ENCODE measurements around the gene CNNM1. TPM values are rescaled to one million over a fixed set of nuclear protein-coding genes. Genes with fewer than 3 reads are reported as not detected.

The CNNM1 gene
- total and polyA plus RNA-seq, 2 donors from 2014 or later, result 0.49 to 0.85 TPM

GRCh38 chr10:99432881-99433280, 103.7 kb downstream of the CNNM1 start:
- no peak overlapping the region for H3K27ac ChIP-seq (ENCODE audit: low read depth in 2 of 2, low read length in 2 of 2)
- no peak for FAIRE-seq
- intact Hi-C loops (cut with DNase I), result no loop called here

GRCh38 chr10:99433378-99434020, 104.3 kb downstream of the CNNM1 start:
- FAIRE-seq (no peak), DNase-seq (no peak)
- no peak overlapping the region for H3K27ac ChIP-seq (ENCODE audit: low read depth in 2 of 2, low read length in 2 of 2)
- intact Hi-C loops (cut with DNase I), result no loop called here
- H3K27me3 ChIP-seq (ENCODE audit: control insufficient read depth, insufficient read depth, low read length), result no peaks in the 10 kb centered on the region
- TF ChIP-seq CTCF (IDR thresholded peaks at IDR 0.05; ENCODE audit: borderline replicate concordance, extremely low read depth, insufficient read depth), result peak; percentile 8
- no peak overlapping the region for H3K4me3 ChIP-seq (ENCODE audit: low read length in 3 of 3)
- H3K36me3 ChIP-seq (ENCODE audit: control insufficient read depth in 2 of 3, insufficient read depth in 3 of 3, low read length in 3 of 3), result peaks cover 0 to 4% (median 0%) of the 10 kb centered on the region in 3 donors
- H3K9ac ChIP-seq (ENCODE audit: low read length in 3 of 3), result no peak overlapping the region
- H3K9me3 ChIP-seq (ENCODE audit: control insufficient read depth in 2 of 3, insufficient read depth in 1 of 3, low read length in 3 of 3), result no peaks in the 10 kb centered on the region
- peaks cover 0 to 8% (median 8%) of the 10 kb centered on the region in 3 donors for H3K4me1 ChIP-seq (ENCODE audit: control insufficient read depth in 2 of 3, insufficient read depth in 2 of 3, low read depth in 1 of 3, low read length in 3 of 3)

More at GRCh38 chr10:99432881-99433280, 103.7 kb downstream of the CNNM1 start:
- H3K4me1 ChIP-seq (ENCODE audit: control insufficient read depth in 2 of 3, insufficient read depth in 2 of 3, low read depth in 1 of 3, low read length in 3 of 3), result peaks cover 0 to 8% (median 8%) of the 10 kb centered on the region in 3 donors
- no peak overlapping the region for H3K9ac ChIP-seq (ENCODE audit: low read length in 3 of 3)
- H3K27me3 ChIP-seq (ENCODE audit: control insufficient read depth, insufficient read depth, low read length), result no peaks in the 10 kb centered on the region
- peaks cover 0 to 4% (median 0%) of the 10 kb centered on the region in 3 donors for H3K36me3 ChIP-seq (ENCODE audit: control insufficient read depth in 2 of 3, insufficient read depth in 3 of 3, low read length in 3 of 3)
- no peak for DNase-seq
- no peak for TF ChIP-seq CTCF (IDR thresholded peaks at IDR 0.05; ENCODE audit: borderline replicate concordance, extremely low read depth, insufficient read depth)
- no peaks in the 10 kb centered on the region for H3K9me3 ChIP-seq (ENCODE audit: control insufficient read depth in 2 of 3, insufficient read depth in 1 of 3, low read length in 3 of 3)
- no peak overlapping the region for H3K4me3 ChIP-seq (ENCODE audit: low read length in 3 of 3)

- Histone ChIP-seq H3K4me1 (ENCODE audit: control insufficient read depth in 2 of 3, insufficient read depth in 2 of 3, low read depth in 1 of 3, low read length in 3 of 3) (peaks cover 0 to 8% (median 6%) of the 10 kb centered on the region in 3 donors), H3K9ac (ENCODE audit: low read length in 3 of 3) (no peak overlapping the region), H3K36me3 (ENCODE audit: control insufficient read depth in 2 of 3, insufficient read depth in 3 of 3, low read length in 3 of 3) (peaks cover 0 to 4% (median 0%) of the 10 kb centered on the region in 3 donors), H3K27me3 (ENCODE audit: control insufficient read depth, insufficient read depth, low read length) (no peaks in the 10 kb centered on the region), H3K27ac (ENCODE audit: low read depth in 2 of 2, low read length in 2 of 2) (no peak overlapping the region), H3K4me3 (ENCODE audit: low read length in 3 of 3) (no peak overlapping the region), H3K9me3 (ENCODE audit: control insufficient read depth in 2 of 3, insufficient read depth in 1 of 3, low read length in 3 of 3) (no peaks in the 10 kb centered on the region)
- intact Hi-C loops (cut with DNase I), result no loop called here
- peak; percentile 94 for FAIRE-seq
- DNase-seq, result peak in 2 of 5 donors; percentile 74 to 84
- peak; percentile 50 for TF ChIP-seq CTCF (IDR thresholded peaks at IDR 0.05; ENCODE audit: borderline replicate concordance, extremely low read depth, insufficient read depth)
Measured at GRCh38 chr10:99435986-99436638, 107.0 kb downstream of the CNNM1 start.

All from kidney (tissue), 14 donors.